GM12872 (cell line): ENCODE results near the gene SYVN1.
A peak's percentile ranks its signal among the peaks of the same experiment; 100 is the strongest.

Experiments
- CTCF ChIP-seq: IDR thresholded peaks from 3 replicates; pipeline ENCODE4 v1.5.1; 2011; ENCODE audit warnings: low read depth, mild to moderate bottlenecking, low read length, moderate library complexity; ENCODE audit not compliant: insufficient read depth

The SYVN1 gene

GRCh38 chr11:65132988-65133700 lies 1.2 kb downstream of the SYVN1 start:
- no peak for TF ChIP-seq CTCF

DNA sequence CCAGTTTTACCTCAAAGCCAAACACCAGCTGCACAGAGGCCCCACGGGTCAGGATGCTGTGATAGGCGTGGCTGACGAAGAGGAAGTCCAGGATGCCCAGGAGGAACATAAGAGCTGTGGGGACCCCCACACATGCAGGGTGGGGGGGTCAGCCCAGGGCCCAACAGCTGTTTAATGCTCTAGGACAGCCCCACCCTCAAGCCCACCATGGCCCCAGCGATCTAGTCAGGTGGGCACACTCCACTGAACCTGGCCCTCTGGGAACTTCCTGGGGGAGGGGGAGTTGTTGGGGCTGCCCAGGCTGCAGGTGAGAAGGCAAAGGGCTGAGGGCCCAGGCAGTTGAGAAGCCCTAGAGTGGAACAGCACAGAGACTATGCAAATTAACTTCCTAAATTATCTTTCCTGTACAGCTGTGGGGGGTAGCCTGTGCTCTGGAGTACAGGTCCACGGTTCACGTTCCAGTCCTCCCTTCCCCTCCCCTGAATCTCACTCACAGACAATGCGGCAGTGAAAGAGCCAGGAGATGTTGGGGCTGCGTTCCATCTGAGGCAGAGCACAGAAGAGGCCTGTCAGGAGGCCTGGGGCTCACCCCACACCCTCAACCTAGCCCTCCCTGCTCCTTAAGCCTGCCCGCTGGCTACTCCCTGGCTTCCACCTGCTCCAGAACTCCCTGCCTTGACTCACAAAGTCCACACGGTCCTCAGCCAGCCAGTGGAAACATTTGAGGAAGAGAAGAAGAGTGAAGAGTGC lies 1.9 kb downstream of the SYVN1 start:
- TF ChIP-seq CTCF: no peak

- no peak for TF ChIP-seq CTCF
Observed at GRCh38 chr11:65131895-65132237, 2.5 kb downstream of the SYVN1 start.

- no peak for TF ChIP-seq CTCF
Observed at GRCh38 chr11:65131417-65131776, 2.9 kb downstream of the SYVN1 start.

GRCh38 chr11:65130631-65131416 lies 3.5 kb downstream of the SYVN1 start:
- no peak for TF ChIP-seq CTCF

GRCh38 chr11:65129649-65130441 lies 4.5 kb downstream of the SYVN1 start:
- 0 out of 3 replicates have a peak, but pooled peaks have one; percentile 13 for TF ChIP-seq CTCF
